ENCODE measurements around the gene ACSL6.

Gene ACSL6

DNA sequence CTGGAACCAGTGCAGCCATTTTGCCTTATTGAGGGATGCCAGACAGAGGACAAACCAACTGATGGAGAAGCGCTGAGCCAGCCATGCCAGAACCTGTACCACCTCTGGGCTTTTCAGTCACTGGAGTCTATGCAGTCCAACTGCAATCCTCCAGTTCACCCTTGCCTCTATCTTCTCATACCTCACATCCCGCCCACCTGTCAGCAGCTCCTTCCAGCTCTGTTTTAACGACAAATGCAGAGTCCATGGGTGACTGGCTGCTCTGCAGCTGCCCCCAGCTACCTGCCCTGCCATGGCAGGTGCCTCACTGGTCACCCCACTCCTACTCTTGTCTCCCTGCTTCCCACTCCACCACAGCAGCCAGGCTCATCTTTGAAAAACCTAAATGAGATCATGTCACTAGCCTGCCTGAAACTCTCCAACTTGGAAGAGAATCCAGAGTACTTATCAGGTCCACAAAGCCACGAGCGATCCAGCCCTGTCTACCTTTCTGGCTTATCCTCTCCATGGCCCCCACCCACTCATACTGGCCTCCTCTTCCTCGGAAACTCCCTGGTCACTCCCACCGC, 14.0 kb upstream of the ACSL6 start:
- H3K36me3 ChIP-seq = no peaks in the 10 kb centered on the region
- H3K4me3 ChIP-seq (ENCODE audit: low read depth, low read length) = no peak overlapping the region
- TF ChIP-seq, protein P1, sequence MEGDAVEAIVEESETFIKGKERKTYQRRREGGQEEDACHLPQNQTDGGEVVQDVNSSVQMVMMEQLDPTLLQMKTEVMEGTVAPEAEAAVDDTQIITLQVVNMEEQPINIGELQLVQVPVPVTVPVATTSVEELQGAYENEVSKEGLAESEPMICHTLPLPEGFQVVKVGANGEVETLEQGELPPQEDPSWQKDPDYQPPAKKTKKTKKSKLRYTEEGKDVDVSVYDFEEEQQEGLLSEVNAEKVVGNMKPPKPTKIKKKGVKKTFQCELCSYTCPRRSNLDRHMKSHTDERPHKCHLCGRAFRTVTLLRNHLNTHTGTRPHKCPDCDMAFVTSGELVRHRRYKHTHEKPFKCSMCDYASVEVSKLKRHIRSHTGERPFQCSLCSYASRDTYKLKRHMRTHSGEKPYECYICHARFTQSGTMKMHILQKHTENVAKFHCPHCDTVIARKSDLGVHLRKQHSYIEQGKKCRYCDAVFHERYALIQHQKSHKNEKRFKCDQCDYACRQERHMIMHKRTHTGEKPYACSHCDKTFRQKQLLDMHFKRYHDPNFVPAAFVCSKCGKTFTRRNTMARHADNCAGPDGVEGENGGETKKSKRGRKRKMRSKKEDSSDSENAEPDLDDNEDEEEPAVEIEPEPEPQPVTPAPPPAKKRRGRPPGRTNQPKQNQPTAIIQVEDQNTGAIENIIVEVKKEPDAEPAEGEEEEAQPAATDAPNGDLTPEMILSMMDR (IDR thresholded peaks at IDR 0.05; ENCODE audit: low read depth, low read length) = no peak
- H3K27ac ChIP-seq = no peak overlapping the region
- no peaks in the 10 kb centered on the region for H3K27me3 ChIP-seq (ENCODE audit: insufficient read depth, low read depth, severe bottlenecking)
- no peak for DNase-seq
- no peaks in the 10 kb centered on the region for H3K9me3 ChIP-seq (ENCODE audit: severe bottlenecking)

DNA sequence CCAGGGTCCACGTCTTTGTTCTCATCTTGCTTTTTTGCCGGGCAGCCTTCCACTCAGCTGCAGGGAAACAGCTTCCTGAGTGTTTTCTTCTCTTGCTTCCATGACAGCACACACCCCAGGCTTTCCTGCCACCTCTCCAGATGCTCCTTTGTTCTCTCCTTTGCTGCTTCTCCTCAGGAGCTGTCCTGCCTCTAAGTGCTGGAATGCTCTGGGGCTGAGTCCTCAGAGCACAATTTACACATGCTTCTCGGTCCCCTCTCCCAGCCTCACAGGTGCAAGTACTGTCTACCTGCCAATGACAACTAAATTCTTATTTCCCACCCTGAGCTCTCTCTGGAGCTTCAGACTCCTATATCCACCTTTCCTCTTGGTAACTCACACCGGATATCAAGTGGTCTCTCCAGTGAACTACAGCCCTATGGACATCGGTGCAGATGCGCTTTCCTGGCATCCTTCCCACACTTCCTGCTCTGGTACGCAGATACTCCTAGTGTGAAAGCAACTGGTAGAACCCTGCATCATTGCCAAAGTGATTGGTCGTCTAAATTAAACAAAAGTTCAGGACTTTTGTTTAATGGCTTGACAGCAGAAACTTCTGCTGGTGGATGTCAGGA, 13.4 kb upstream of the ACSL6 start:
- H3K9me3 ChIP-seq (ENCODE audit: severe bottlenecking) = no peaks in the 10 kb centered on the region
- DNase-seq = no peak
- no peak overlapping the region for H3K4me3 ChIP-seq (ENCODE audit: low read depth, low read length)
- no peak overlapping the region for H3K27ac ChIP-seq
- H3K27me3 ChIP-seq (ENCODE audit: insufficient read depth, low read depth, severe bottlenecking) = no peaks in the 10 kb centered on the region
- H3K36me3 ChIP-seq = no peaks in the 10 kb centered on the region
- TF ChIP-seq, protein P1 (IDR thresholded peaks at IDR 0.05; ENCODE audit: low read depth, low read length) = no peak

DNA sequence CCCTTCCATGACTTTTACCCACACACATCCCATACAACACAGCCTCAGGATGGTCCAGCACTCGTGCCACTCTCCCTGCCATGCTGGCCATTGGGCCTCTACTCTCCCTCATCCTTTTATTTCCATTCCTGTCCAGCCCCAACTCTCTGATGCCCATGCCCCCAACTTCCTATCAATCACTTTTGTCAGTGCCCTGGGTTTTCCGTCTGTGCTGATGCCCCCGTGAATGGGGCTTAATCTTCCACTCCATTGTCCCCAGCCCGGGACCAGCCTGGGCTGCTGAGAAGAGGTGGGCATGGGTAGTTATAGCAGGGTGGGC, 12.6 kb upstream of the ACSL6 start:
- Histone ChIP-seq H3K9me3 (ENCODE audit: severe bottlenecking) (no peaks in the 10 kb centered on the region), H3K27me3 (ENCODE audit: insufficient read depth, low read depth, severe bottlenecking) (no peaks in the 10 kb centered on the region), H3K27ac (no peak overlapping the region), H3K36me3 (no peaks in the 10 kb centered on the region), H3K4me3 (ENCODE audit: low read depth, low read length) (no peak overlapping the region)
- DNase-seq = no peak
- TF ChIP-seq, protein P1 (IDR thresholded peaks at IDR 0.05; ENCODE audit: low read depth, low read length) = no peak

DNA sequence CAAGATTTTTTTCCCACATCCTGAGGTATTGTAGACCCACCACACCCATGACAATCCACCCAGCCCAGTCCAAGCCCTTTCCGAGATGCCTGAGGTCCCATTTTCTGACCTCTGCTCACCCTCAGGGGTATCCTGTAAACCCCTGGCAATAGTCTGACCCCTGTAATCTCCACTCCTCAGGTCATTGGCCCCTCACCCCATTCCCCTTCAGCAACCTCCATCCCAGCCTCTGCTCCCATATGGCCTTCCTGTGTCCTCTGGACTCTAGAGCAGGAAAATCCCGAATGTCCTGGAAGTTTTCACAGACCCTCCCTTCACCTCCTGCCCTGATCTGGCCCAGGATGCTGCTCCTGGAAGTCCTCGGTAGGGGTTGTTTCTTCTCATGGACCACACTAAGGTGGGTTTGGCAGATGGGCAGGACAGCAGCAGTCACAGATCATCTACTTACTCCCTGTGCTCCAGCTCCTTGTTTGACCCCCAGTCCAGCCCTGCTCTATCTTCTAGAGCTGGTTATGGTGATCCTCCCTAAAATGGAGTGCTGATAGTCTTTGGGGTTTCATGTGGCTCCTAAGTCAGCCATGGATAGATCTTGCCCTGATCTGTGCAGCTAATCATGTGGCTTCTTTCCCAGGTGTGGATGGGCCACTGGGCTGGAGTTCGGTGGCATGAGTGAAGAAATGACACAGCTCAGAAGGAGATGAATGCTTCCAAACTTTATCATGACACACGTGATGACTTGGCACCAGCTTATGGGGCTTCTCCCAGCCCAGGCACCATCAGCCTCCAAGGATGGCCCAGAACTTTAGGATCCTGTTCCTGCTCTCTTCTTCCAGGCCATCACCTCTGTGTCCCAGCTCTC, 12.0 kb upstream of the ACSL6 start:
- no peak overlapping the region for H3K27ac ChIP-seq
- TF ChIP-seq, protein P1 (IDR thresholded peaks at IDR 0.05; ENCODE audit: low read depth, low read length) = no peak
- H3K36me3 ChIP-seq = no peaks in the 10 kb centered on the region
- no peaks in the 10 kb centered on the region for H3K27me3 ChIP-seq (ENCODE audit: insufficient read depth, low read depth, severe bottlenecking)
- DNase-seq = no peak
- no peak overlapping the region for H3K4me3 ChIP-seq (ENCODE audit: low read depth, low read length)
- H3K9me3 ChIP-seq (ENCODE audit: severe bottlenecking) = no peaks in the 10 kb centered on the region

DNA sequence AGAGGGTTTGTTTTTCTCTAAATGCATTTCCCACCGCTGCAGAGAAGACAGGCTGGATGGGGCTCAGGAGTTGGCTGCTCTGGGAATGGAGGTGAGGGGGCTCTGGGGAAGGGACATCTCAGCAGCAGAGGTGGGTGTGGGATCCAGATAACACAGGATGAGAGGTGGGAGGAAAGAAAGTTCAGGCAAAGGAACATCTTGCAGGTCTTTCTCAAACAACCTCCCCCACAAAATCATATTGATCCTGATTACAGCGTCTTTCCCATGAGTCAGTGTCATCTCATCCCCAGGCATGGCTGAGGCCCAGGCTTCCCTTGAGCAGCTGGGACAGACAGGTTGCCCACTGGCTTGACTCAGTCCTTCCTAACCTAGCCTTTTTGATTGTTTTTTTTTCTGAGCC, 11.3 kb upstream of the ACSL6 start:
- no peaks in the 10 kb centered on the region for H3K27me3 ChIP-seq (ENCODE audit: insufficient read depth, low read depth, severe bottlenecking)
- H3K36me3 ChIP-seq = no peaks in the 10 kb centered on the region
- H3K9me3 ChIP-seq (ENCODE audit: severe bottlenecking) = no peaks in the 10 kb centered on the region
- no peak for DNase-seq
- H3K4me3 ChIP-seq (ENCODE audit: low read depth, low read length) = no peak overlapping the region
- H3K27ac ChIP-seq = no peak overlapping the region
- TF ChIP-seq, protein P1 (IDR thresholded peaks at IDR 0.05; ENCODE audit: low read depth, low read length) = no peak

Measured in WERI-Rb-1 (cell line).